Mesenchymal stem cell (in vitro differentiated cells and primary cell): Measurements from ENCODE around the gene ETS2.

Experiments
- DNase-seq: peaks from one replicate; pipeline ENCODE4 v3.0.0-alpha.2; 2013
- H2AFZ ChIP-seq: one replicate; pipeline ENCODE4 v1.6.1; 2013; ENCODE audit warnings: low read depth, mild to moderate bottlenecking, control low read depth, inconsistent platforms, low read length, moderate library complexity
- H2AK5ac ChIP-seq: 2 replicates; pipeline ENCODE4 v1.6.1; 2013; ENCODE audit warnings: low read length, moderate library complexity, mild to moderate bottlenecking, inconsistent platforms; ENCODE audit not compliant: severe bottlenecking
- H2BK120ac ChIP-seq: one replicate; pipeline ENCODE4 v1.6.1; 2013; ENCODE audit warnings: low read depth, mild to moderate bottlenecking, inconsistent platforms, low read length, moderate library complexity
- H2BK12ac ChIP-seq, 2 experiments: one replicate each; pipeline ENCODE4 v1.6.1; 2013; ENCODE audit warnings: inconsistent platforms in 2 of 2, low read length in 2 of 2, mild to moderate bottlenecking in 2 of 2, moderate library complexity in 2 of 2, control low read depth in 1 of 2
- H2BK15ac ChIP-seq: one replicate; pipeline ENCODE4 v1.6.1; 2013; ENCODE audit warnings: mild to moderate bottlenecking, low read depth, inconsistent platforms; ENCODE audit not compliant: poor library complexity, severe bottlenecking
- H2BK5ac ChIP-seq: 2 replicates; pipeline ENCODE4 v1.6.1; 2013; ENCODE audit warnings: low read depth, mild to moderate bottlenecking, low read length, control low read depth, inconsistent platforms; ENCODE audit not compliant: poor library complexity, severe bottlenecking
- H3K14ac ChIP-seq, 2 experiments: one replicate each; pipeline ENCODE4 v1.6.1; 2013; ENCODE audit warnings: inconsistent platforms in 2 of 2, low read length in 2 of 2, control low read depth in 1 of 2, mild to moderate bottlenecking in 1 of 2, moderate library complexity in 1 of 2
- H3K18ac ChIP-seq, 2 experiments: one replicate each; pipeline ENCODE4 v1.6.1; 2013; ENCODE audit warnings: inconsistent platforms in 2 of 2, low read length in 2 of 2, control low read depth in 1 of 2, low read depth in 1 of 2, mild to moderate bottlenecking in 1 of 2
- H3K23ac ChIP-seq, 2 experiments: one replicate each; pipeline ENCODE4 v1.6.1; 2013; ENCODE audit warnings: inconsistent platforms in 2 of 2, low read length in 2 of 2, mild to moderate bottlenecking in 2 of 2, moderate library complexity in 2 of 2, control low read depth in 1 of 2
- H3K27ac ChIP-seq: 2 replicates; pipeline ENCODE4 v1.5.1; 2013; ENCODE audit warnings: mild to moderate bottlenecking, moderate library complexity, low read length, control low read depth, inconsistent platforms; ENCODE audit not compliant: poor library complexity, severe bottlenecking
- H3K27me3 ChIP-seq, 2 experiments: 2 replicates each; pipeline versions ENCODE4 v1.6.1 to v1.7.0; 2013; ENCODE audit warnings: low read length in 2 of 2, mild to moderate bottlenecking in 2 of 2, moderate library complexity in 2 of 2, control low read depth in 1 of 2, inconsistent platforms in 1 of 2; ENCODE audit not compliant: control insufficient read depth in 1 of 2, insufficient read depth in 1 of 2
- H3K36me3 ChIP-seq, 2 experiments: 2 replicates each; pipeline versions ENCODE4 v1.6.1 to v1.7.0; 2013; ENCODE audit warnings: low read length in 2 of 2, control low read depth in 1 of 2, inconsistent platforms in 1 of 2, low read depth in 1 of 2, mild to moderate bottlenecking in 1 of 2; ENCODE audit not compliant: insufficient read depth in 2 of 2, control insufficient read depth in 1 of 2
- H3K4ac ChIP-seq, 2 experiments: one replicate each; pipeline ENCODE4 v1.6.1; 2013; ENCODE audit warnings: inconsistent platforms in 2 of 2, low read length in 2 of 2, mild to moderate bottlenecking in 2 of 2, moderate library complexity in 2 of 2, control low read depth in 1 of 2, low read depth in 1 of 2
- H3K4me1 ChIP-seq: 2 replicates; pipeline ENCODE4 v1.6.1; 2013; ENCODE audit warnings: low read depth, low read length, control low read depth; ENCODE audit not compliant: control insufficient read depth, insufficient read depth
- H3K4me2 ChIP-seq: 2 replicates; pipeline ENCODE4 v1.6.1; 2013; ENCODE audit warnings: low read length, mild to moderate bottlenecking, inconsistent platforms; ENCODE audit not compliant: poor library complexity, severe bottlenecking
- H3K4me3 ChIP-seq, 2 experiments: 2 replicates each; pipeline versions ENCODE4 v1.5.1 to v1.7.0; 2013; ENCODE audit warnings: low read length in 2 of 2, mild to moderate bottlenecking in 2 of 2, control low read depth in 1 of 2, low read depth in 1 of 2; ENCODE audit not compliant: insufficient read depth in 1 of 2
- H3K79me1 ChIP-seq: replicated peaks from 2 replicates; pipeline ENCODE4 v1.6.1; 2013; ENCODE audit warnings: mild to moderate bottlenecking, control low read depth, low read length, inconsistent platforms; ENCODE audit not compliant: poor library complexity, severe bottlenecking
- H3K9ac ChIP-seq: 2 replicates; pipeline ENCODE4 v1.7.0; 2013; ENCODE audit warnings: mild to moderate bottlenecking, low read length, moderate library complexity
- H3K9me3 ChIP-seq: 2 replicates; pipeline ENCODE4 v1.7.0; 2013; ENCODE audit warnings: mild to moderate bottlenecking, low read length; ENCODE audit not compliant: control insufficient read depth
- H4K8ac ChIP-seq: one replicate; pipeline ENCODE4 v1.6.1; 2013; ENCODE audit warnings: inconsistent platforms, mild to moderate bottlenecking, low read length, moderate library complexity
- H4K91ac ChIP-seq: one replicate; pipeline ENCODE4 v1.6.1; 2013; ENCODE audit warnings: mild to moderate bottlenecking, low read length, inconsistent platforms
- WGBS: methylation state at CpG from one replicate; pipeline ENCODE4 v1.1.7; 2013; ENCODE audit warnings: mixed read lengths; 5-methylcytosine and 5-hydroxymethylcytosine counted together

The ETS2 gene

GRCh38 chr21:38795475-38795874 lies 10.3 kb upstream of the ETS2 start:
- H3K27ac ChIP-seq = no peak overlapping the region
- H3K9ac ChIP-seq = no peak overlapping the region
- no peak overlapping the region for H4K8ac ChIP-seq
- no peak overlapping the region for H2BK5ac ChIP-seq
- H3K79me1 ChIP-seq = no peaks in the 10 kb centered on the region
- H3K36me3 ChIP-seq = no peaks in the 10 kb centered on the region
- peaks cover 25% of the 10 kb centered on the region for H3K4me1 ChIP-seq
- H3K23ac ChIP-seq = no peak overlapping the region
- H3K4me2 ChIP-seq = no peak overlapping the region
- H3K14ac ChIP-seq = no peak overlapping the region
- H3K4me3 ChIP-seq = no peak overlapping the region
- DNase-seq = no peak
- WGBS = 96% methylated on average over 8 of the region's 8 CpGs
- H3K4ac ChIP-seq = no peak overlapping the region
- H3K18ac ChIP-seq = peak overlapping the region; percentile 3 to 16
- H2BK12ac ChIP-seq = peak overlapping the region in 1 of 2 experiments; percentile 91
- H2BK15ac ChIP-seq = no peak overlapping the region
- no peak overlapping the region for H2AFZ ChIP-seq
- peaks cover 0 to 10% of the 10 kb centered on the region in 2 experiments for H3K27me3 ChIP-seq
- no peak overlapping the region for H4K91ac ChIP-seq
- peaks cover 3% of the 10 kb centered on the region for H3K9me3 ChIP-seq
- no peak overlapping the region for H2BK120ac ChIP-seq
- peak overlapping the region; percentile 95 for H2AK5ac ChIP-seq

- Histone ChIP-seq H3K27me3 (peaks cover 0 to 10% of the 10 kb centered on the region in 2 experiments), H3K4me1 (peaks cover 25% of the 10 kb centered on the region), H3K27ac (peak overlapping the region; percentile 56), H2AK5ac (no peak overlapping the region), H3K9ac (no peak overlapping the region), H3K4me2 (no peak overlapping the region), H4K91ac (no peak overlapping the region), H2BK120ac (no peak overlapping the region), H2BK5ac (no peak overlapping the region), H3K4ac (peak overlapping the region in 1 of 2 experiments; percentile 4), H3K18ac (peak overlapping the region in 1 of 2 experiments; percentile 3), H3K9me3 (peaks cover 3% of the 10 kb centered on the region), H3K36me3 (no peaks in the 10 kb centered on the region), H3K23ac (no peak overlapping the region), H2AFZ (no peak overlapping the region), H2BK12ac (peak overlapping the region in 1 of 2 experiments; percentile 1), H3K79me1 (no peaks in the 10 kb centered on the region), H2BK15ac (no peak overlapping the region), H3K4me3 (no peak overlapping the region), H3K14ac (no peak overlapping the region), H4K8ac (peak overlapping the region; percentile 35)
- WGBS = 57% methylated on average over 5 of the region's 5 CpGs
- peak; percentile 63 for DNase-seq
Observed at GRCh38 chr21:38796424-38796823, 9.3 kb upstream of the ETS2 start.

GRCh38 chr21:38797470-38797869 lies 8.3 kb upstream of the ETS2 start:
- Histone ChIP-seq H3K4me3 (no peak overlapping the region), H3K79me1 (no peaks in the 10 kb centered on the region), H3K23ac (no peak overlapping the region), H2BK15ac (no peak overlapping the region), H3K14ac (no peak overlapping the region), H3K36me3 (no peaks in the 10 kb centered on the region), H3K27me3 (peaks cover 0 to 10% of the 10 kb centered on the region in 2 experiments), H3K4me2 (no peak overlapping the region), H4K8ac (peak overlapping the region; percentile 66), H3K4me1 (peaks cover 34% of the 10 kb centered on the region), H2BK12ac (peak overlapping the region; percentile 70 to 88), H3K9me3 (no peaks in the 10 kb centered on the region), H3K4ac (no peak overlapping the region), H2AK5ac (no peak overlapping the region), H4K91ac (peak overlapping the region; percentile 64), H2AFZ (no peak overlapping the region), H3K18ac (peak overlapping the region in 1 of 2 experiments; percentile 2), H2BK120ac (peak overlapping the region; percentile 6), H3K27ac (no peak overlapping the region), H2BK5ac (no peak overlapping the region), H3K9ac (no peak overlapping the region)
- DNase-seq = peak; percentile 69
- 63% methylated on average over 3 of the region's 3 CpGs for WGBS

GRCh38 chr21:38798081-38798480 lies 7.6 kb upstream of the ETS2 start:
- no peaks in the 10 kb centered on the region for H3K79me1 ChIP-seq
- no peak overlapping the region for H4K91ac ChIP-seq
- H3K36me3 ChIP-seq = no peaks in the 10 kb centered on the region
- H3K9ac ChIP-seq = no peak overlapping the region
- H3K4ac ChIP-seq = no peak overlapping the region
- H3K27me3 ChIP-seq = peaks cover 0 to 10% of the 10 kb centered on the region in 2 experiments
- H2BK15ac ChIP-seq = no peak overlapping the region
- no peak overlapping the region for H2BK120ac ChIP-seq
- peak overlapping the region in 1 of 2 experiments; percentile 37 for H3K18ac ChIP-seq
- peaks cover 34% of the 10 kb centered on the region for H3K4me1 ChIP-seq
- H3K4me2 ChIP-seq = no peak overlapping the region
- 94% methylated on average over 6 of the region's 6 CpGs for WGBS
- H2BK5ac ChIP-seq = no peak overlapping the region
- no peak overlapping the region for H2AK5ac ChIP-seq
- no peak overlapping the region for H3K14ac ChIP-seq
- no peak for DNase-seq
- no peak overlapping the region for H3K27ac ChIP-seq
- no peak overlapping the region for H3K23ac ChIP-seq
- peak overlapping the region; percentile 45 for H4K8ac ChIP-seq
- H2BK12ac ChIP-seq = no peak overlapping the region
- no peak overlapping the region for H3K4me3 ChIP-seq
- H2AFZ ChIP-seq = no peak overlapping the region
- H3K9me3 ChIP-seq = no peaks in the 10 kb centered on the region
